ENCODE data around the gene BRD2. TPM values are rescaled to one million over a fixed set of nuclear protein-coding genes. Genes with fewer than 3 reads are reported as not detected.
A peak's percentile ranks its signal among the peaks of the same experiment; 100 is the strongest.

The BRD2 gene
- total and polyA plus RNA-seq, 9 of the 15 experiments (the other 6 are each of a cell fraction or from before 2014, with no cell fraction given), result 19.0 to 252 (median 181) TPM

DNA sequence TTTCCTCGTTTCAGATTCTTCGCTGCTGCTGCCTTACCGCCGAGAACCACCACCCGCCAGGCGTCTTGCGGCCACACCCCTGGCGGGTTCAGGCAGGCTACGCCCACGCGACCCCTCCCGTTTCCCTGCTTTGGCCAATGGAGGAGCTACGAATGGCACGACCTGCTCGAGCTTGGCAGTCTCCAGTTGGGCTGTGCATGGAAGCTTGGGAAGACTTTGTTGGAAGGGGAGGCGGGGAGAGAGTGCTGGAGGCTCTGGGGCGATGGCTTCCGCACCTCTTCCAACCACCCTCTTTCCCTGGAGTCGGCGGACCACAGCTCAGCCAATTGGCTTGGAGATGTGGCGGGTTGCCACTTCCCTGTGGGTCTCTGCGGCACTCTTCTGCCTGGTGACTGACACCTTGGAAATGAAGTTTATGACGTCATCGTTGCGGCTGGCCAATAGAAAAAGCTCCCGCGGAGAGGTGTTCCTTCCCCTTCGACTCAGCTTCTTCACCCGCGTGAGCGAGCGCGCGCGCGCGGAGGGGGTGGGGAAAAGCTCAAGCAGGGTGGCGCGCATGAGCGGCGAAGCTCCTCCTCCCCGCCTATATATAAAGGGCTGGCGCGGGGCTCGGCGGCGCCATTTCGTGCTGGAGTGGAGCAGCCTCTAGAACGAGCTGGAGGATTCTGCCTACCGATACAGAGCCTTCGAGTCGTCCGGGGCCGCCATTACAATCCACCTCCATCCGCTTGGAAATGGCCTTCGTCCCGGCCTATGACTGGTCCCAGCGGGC, 3.4 kb downstream of the BRD2 start (continued):
- TF ChIP-seq ZNF511 (CRISPR knock-in tag; IDR thresholded peaks at IDR 0.05), result no peak; the same call in 1 of the 2 replicates
- TF ChIP-seq YY1 (IDR thresholded peaks at IDR 0.05; ENCODE audit: borderline replicate concordance in 1 of 3, control insufficient read depth in 1 of 3, extremely low read depth in 1 of 3, insufficient read depth in 3 of 3, insufficient read length in 1 of 3, insufficient replicate concordance in 2 of 3, low read depth in 1 of 3, low read length in 2 of 3), result peak; percentile 82 to 97 (median 94)
- TF ChIP-seq LCOR (CRISPR knock-in tag; IDR thresholded peaks at IDR 0.05), result peak; percentile 85; the same call in 1 of the 2 replicates
- no peak; the same call in 1 of the 2 replicates for TF ChIP-seq ZNF583 (CRISPR knock-in tag; IDR thresholded peaks at IDR 0.05)
- no peak for TF ChIP-seq ARID3A (IDR thresholded peaks at IDR 0.05; ENCODE audit: borderline replicate concordance, low read depth, low read length)
- TF ChIP-seq SRSF7 (optimal IDR thresholded peaks at IDR 0.05; ENCODE audit: low read depth, low read length), result no peak
- peak; percentile 77; the same call in 1 of the 2 replicates for TF ChIP-seq KDM2B (CRISPR knock-in tag; IDR thresholded peaks at IDR 0.05)
- TF ChIP-seq, protein P1, sequence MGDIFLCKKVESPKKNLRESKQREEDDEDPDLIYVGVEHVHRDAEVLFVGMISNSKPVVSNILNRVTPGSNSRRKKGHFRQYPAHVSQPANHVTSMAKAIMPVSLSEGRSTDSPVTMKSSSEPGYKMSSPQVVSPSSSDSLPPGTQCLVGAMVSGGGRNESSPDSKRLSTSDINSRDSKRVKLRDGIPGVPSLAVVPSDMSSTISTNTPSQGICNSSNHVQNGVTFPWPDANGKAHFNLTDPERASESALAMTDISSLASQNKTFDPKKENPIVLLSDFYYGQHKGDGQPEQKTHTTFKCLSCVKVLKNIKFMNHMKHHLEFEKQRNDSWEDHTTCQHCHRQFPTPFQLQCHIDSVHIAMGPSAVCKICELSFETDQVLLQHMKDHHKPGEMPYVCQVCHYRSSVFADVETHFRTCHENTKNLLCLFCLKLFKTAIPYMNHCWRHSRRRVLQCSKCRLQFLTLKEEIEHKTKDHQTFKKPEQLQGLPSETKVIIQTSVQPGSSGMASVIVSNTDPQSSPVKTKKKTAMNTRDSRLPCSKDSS (IDR thresholded peaks at IDR 0.05; ENCODE audit: low read depth, partially characterized antibody), result no peak
- no peak; the same call in 1 of the 2 replicates for TF ChIP-seq SMARCA4 (IDR thresholded peaks at IDR 0.05)

Data from K562 (cell line).